H1 (cell line): ENCODE results near the gene MCF2L2. TPM values are rescaled to one million over a fixed set of nuclear protein-coding genes. Genes with fewer than 3 reads are reported as not detected.

ENCODE experiments used
- CHD2 ChIP-seq: IDR thresholded peaks from 2 replicates; pipeline ENCODE4 v1.6.1; 2012; ENCODE audit warnings: low read length, improper control_type of control experiment
- EZH2 ChIP-seq: fragments of 200-600 bp; sonication (generic); IDR thresholded peaks from 2 replicates; pipeline ENCODE4 v1.7.1; 2012; ENCODE audit warnings: low read depth, mild to moderate bottlenecking, moderate library complexity, low read length, inconsistent platforms; ENCODE audit not compliant: severe bottlenecking
- SIX5 ChIP-seq: IDR thresholded peaks from 2 replicates; pipeline ENCODE4 v1.6.1; 2011; ENCODE audit warnings: mild to moderate bottlenecking, low read depth, low read length
- SP1 ChIP-seq: IDR thresholded peaks from 2 replicates; pipeline ENCODE4 v1.6.1; 2011; ENCODE audit warnings: low read depth, low read length
- polyA plus RNA-seq, 7 experiments: library from polyadenylated mRNA; depleted of rRNA in 3 of 7; stranded (reverse) in 5 of 7; unstranded in 2 of 7; fragments of >200 nt in 5 of 7; fragments of 200-250 nt in 2 of 7; gene quantifications; 1 replicate in 5 of 7; 2 replicates in 1 of 7; 4 replicates in 1 of 7; pipeline versions ENCODE4 v1.2.1 to v1.2.3, GENCODE V29; 2011 to 2013; ENCODE audit warnings: missing spikeins in 2 of 7, mixed read lengths in 2 of 7
- total RNA-seq: library from RNA; stranded (reverse); fragmentation: NEBNext Ultra II Directional; extraction: Animal tissue kit (Norgen Biotek cat#: 25700); gene quantifications from 2 replicates; pipeline ENCODE4 v1.2.1, GENCODE V29; 2021
- TF ChIP-seq, protein P1 (sequence below): IDR thresholded peaks from 2 replicates; pipeline ENCODE4 v1.6.1; 2012; ENCODE audit warnings: inconsistent platforms

Gene MCF2L2
- total and polyA plus RNA-seq, 2 of the 8 experiments (the other 6 are each of a cell fraction or from before 2014, with no cell fraction given) = 4.1 to 13.7 TPM

GRCh38 chr3:183272142-183272541 lies 156.3 kb downstream of the MCF2L2 start (continued):
- no peak for TF ChIP-seq SP1
- TF ChIP-seq EZH2 = no peak
- no peak for TF ChIP-seq SIX5
- TF ChIP-seq, protein P1, sequence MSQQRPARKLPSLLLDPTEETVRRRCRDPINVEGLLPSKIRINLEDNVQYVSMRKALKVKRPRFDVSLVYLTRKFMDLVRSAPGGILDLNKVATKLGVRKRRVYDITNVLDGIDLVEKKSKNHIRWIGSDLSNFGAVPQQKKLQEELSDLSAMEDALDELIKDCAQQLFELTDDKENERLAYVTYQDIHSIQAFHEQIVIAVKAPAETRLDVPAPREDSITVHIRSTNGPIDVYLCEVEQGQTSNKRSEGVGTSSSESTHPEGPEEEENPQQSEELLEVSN = no peak
- TF ChIP-seq CHD2 = no peak
